MM.1S (cell line): ENCODE data around the gene EGFL8.
"Not testable (repeated sequence)": the region's sequence is repeated elsewhere in the genome, so short reads cannot be mapped to it uniquely, and the experiment has no call there.

Source experiments
- DNase-seq: peaks from one replicate; pipeline ENCODE4 v3.0.0-alpha.2; 2015
- H2AFZ ChIP-seq: fragments of 300-600 bp; sonication (generic); 2 replicates; pipeline ENCODE4 v1.6.0; 2016; ENCODE audit warnings: antibody characterized with exemption, low read length
- H3F3A ChIP-seq: fragments of 300-600 bp; sonication (generic); 2 replicates; pipeline ENCODE4 v1.6.1; 2016; ENCODE audit warnings: mild to moderate bottlenecking, antibody characterized with exemption, low read length, moderate library complexity, mixed read lengths; ENCODE audit not compliant: insufficient read depth
- H3K27ac ChIP-seq: fragments of 300-600 bp; sonication (generic); 2 replicates; pipeline ENCODE4 v1.5.1; 2016; ENCODE audit warnings: mild to moderate bottlenecking, low read length
- H3K27me3 ChIP-seq: fragments of 300-600 bp; sonication (generic); replicated peaks from 2 replicates; pipeline ENCODE4 v1.6.0; 2016; ENCODE audit warnings: low read length; ENCODE audit not compliant: insufficient read depth
- H3K36me3 ChIP-seq: fragments of 300-600 bp; sonication (generic); replicated peaks from 2 replicates; pipeline ENCODE4 v1.6.1; 2016; ENCODE audit warnings: mild to moderate bottlenecking, low read length, mixed read lengths; ENCODE audit not compliant: insufficient read depth
- H3K4me1 ChIP-seq: fragments of 300-600 bp; sonication (generic); 2 replicates; pipeline ENCODE4 v1.6.1; 2016; ENCODE audit warnings: low read length, mixed read lengths
- H3K4me2 ChIP-seq: fragments of 300-600 bp; sonication (generic); 2 replicates; pipeline ENCODE4 v1.6.0; 2016; ENCODE audit warnings: low read depth, low read length
- H3K4me3 ChIP-seq: fragments of 300-600 bp; sonication (generic); 2 replicates; pipeline ENCODE4 v1.5.1; 2016; ENCODE audit warnings: low read length, mixed read lengths
- H3K79me2 ChIP-seq: fragments of 300-600 bp; sonication (generic); 2 replicates; pipeline ENCODE4 v1.6.1; 2016; ENCODE audit warnings: mixed run types, low read length, mixed read lengths
- H3K9ac ChIP-seq: fragments of 300-600 bp; sonication (generic); 2 replicates; pipeline ENCODE4 v1.6.1; 2016; ENCODE audit warnings: low read length, mixed read lengths
- H3K9me2 ChIP-seq: fragments of 300-600 bp; sonication (generic); replicated peaks from 2 replicates; pipeline ENCODE4 v1.6.1; 2016; ENCODE audit warnings: mild to moderate bottlenecking, low read length, mixed read lengths; ENCODE audit not compliant: insufficient read depth
- H3K9me3 ChIP-seq: fragments of 300-600 bp; sonication (generic); replicated peaks from 2 replicates; pipeline ENCODE4 v1.6.1; 2016; ENCODE audit warnings: mild to moderate bottlenecking, low read length, mixed read lengths; ENCODE audit not compliant: insufficient read depth
- H4K20me1 ChIP-seq: fragments of 300-600 bp; sonication (generic); 2 replicates; pipeline ENCODE4 v1.6.1; 2016; ENCODE audit warnings: mild to moderate bottlenecking, low read length, moderate library complexity, mixed read lengths; ENCODE audit not compliant: insufficient read depth
- EZH2 ChIP-seq: fragments of 300-600 bp; sonication (generic); optimal IDR thresholded peaks from 2 replicates; pipeline ENCODE3; 2017; ENCODE audit warnings: low read depth, mild to moderate bottlenecking, antibody characterized with exemption, low read length, mixed read lengths
- EZH2phosphoT487 ChIP-seq: fragments of 300-600 bp; sonication (generic); IDR thresholded peaks from 2 replicates; pipeline ENCODE4 v1.6.1; 2018; ENCODE audit warnings: antibody characterized with exemption, low read length
- TF ChIP-seq, protein P1 (sequence below): fragments of 300-600 bp; sonication (generic); IDR thresholded peaks from 2 replicates; pipeline ENCODE4 v1.5.1; 2016; ENCODE audit warnings: antibody characterized with exemption, low read length, mixed read lengths

The EGFL8 gene

DNA sequence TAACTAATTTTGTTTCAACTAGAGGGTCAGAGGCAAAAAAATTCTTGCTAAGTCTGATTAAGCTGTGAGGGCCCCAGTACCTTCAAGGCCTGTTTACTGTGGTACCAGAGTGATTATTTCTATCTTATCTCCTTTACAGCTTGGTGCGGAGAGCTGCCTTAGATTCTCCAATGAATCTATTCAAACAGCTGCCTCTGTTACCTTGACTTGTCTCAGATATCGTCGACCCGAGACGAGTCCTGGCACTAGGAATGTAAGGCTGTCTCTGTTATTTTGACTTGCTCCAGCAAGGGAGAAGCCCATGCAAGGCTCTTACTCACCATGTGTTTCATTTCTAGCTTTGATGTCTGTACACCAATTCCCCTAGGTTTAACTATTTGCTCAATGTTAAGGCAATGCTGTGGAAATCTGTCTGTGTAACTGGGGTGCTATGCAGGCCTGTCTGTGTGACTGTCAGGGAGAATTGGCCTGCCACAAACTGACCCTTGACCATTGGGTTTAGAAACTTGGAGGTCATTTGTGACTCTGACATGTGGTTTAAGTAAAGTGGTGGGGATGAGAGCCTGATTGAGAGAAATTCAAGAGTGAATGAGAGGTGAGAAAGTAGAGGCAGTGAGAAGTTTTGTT is 23.9 kb upstream of the EGFL8 start:
- TF ChIP-seq EZH2: no peak
- TF ChIP-seq, protein P1, sequence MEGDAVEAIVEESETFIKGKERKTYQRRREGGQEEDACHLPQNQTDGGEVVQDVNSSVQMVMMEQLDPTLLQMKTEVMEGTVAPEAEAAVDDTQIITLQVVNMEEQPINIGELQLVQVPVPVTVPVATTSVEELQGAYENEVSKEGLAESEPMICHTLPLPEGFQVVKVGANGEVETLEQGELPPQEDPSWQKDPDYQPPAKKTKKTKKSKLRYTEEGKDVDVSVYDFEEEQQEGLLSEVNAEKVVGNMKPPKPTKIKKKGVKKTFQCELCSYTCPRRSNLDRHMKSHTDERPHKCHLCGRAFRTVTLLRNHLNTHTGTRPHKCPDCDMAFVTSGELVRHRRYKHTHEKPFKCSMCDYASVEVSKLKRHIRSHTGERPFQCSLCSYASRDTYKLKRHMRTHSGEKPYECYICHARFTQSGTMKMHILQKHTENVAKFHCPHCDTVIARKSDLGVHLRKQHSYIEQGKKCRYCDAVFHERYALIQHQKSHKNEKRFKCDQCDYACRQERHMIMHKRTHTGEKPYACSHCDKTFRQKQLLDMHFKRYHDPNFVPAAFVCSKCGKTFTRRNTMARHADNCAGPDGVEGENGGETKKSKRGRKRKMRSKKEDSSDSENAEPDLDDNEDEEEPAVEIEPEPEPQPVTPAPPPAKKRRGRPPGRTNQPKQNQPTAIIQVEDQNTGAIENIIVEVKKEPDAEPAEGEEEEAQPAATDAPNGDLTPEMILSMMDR: no peak
- TF ChIP-seq EZH2phosphoT487: no peak
- Histone ChIP-seq H3K79me2 (no peaks in the 10 kb centered on the region), H3K9me2 (no peaks in the 10 kb centered on the region), H3K27me3 (peaks cover 24% of the 10 kb centered on the region), H3K4me1 (no peaks in the 10 kb centered on the region), H3K9ac (no peak overlapping the region), H4K20me1 (no peaks in the 10 kb centered on the region), H3K9me3 (no peaks in the 10 kb centered on the region), H3F3A (no peaks in the 10 kb centered on the region), H3K27ac (no peak overlapping the region), H3K4me3 (no peak overlapping the region), H2AFZ (no peak overlapping the region), H3K36me3 (no peaks in the 10 kb centered on the region), H3K4me2 (no peak overlapping the region)
- no peak for DNase-seq

DNA sequence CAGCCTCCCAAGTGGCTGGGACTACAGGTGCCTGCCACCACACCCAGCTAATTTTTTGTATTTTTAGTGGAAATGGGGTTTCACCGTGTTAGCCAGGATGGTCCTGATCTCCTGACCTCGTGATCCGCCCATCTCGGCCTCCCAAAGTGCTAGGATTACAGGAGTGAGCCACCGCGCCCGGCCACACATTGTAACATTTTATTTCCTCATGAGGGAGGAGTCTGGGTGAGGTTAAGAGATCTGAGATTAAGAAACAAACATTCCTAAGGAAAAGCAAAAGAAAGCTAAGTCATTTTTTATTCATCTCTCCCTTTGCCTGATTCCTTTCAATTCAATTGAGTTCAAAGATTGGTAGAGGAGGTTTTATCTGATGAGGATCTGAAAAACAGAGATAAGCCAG is 20.2 kb upstream of the EGFL8 start:
- H2AFZ ChIP-seq, H3K4me1 ChIP-seq, H3K9me3 ChIP-seq, H3K9me2 ChIP-seq, H3K36me3 ChIP-seq, H3K4me2 ChIP-seq, DNase-seq, H4K20me1 ChIP-seq, H3K9ac ChIP-seq, H3K27ac ChIP-seq, H3F3A ChIP-seq, H3K79me2 ChIP-seq, H3K4me3 ChIP-seq: not testable (repeated sequence)
- peaks cover 53% of the 10 kb centered on the region for H3K27me3 ChIP-seq

- Histone ChIP-seq H3F3A (no peaks in the 10 kb centered on the region), H3K9me2 (no peaks in the 10 kb centered on the region), H4K20me1 (no peaks in the 10 kb centered on the region), H3K36me3 (no peaks in the 10 kb centered on the region), H3K4me1 (no peaks in the 10 kb centered on the region), H3K4me3 (no peak overlapping the region), H3K9me3 (no peaks in the 10 kb centered on the region), H3K79me2 (no peaks in the 10 kb centered on the region), H3K27me3 (peaks cover 74% of the 10 kb centered on the region), H3K9ac (no peak overlapping the region), H3K27ac (no peak overlapping the region), H2AFZ (no peak overlapping the region), H3K4me2 (no peak overlapping the region)
- TF ChIP-seq, protein P1: no peak
- no peak for TF ChIP-seq EZH2
- no peak for TF ChIP-seq EZH2phosphoT487
- no peak for DNase-seq
These were observed 18.1 kb upstream of the EGFL8 start for GRCh38 chr6:32146287-32146686.

DNA sequence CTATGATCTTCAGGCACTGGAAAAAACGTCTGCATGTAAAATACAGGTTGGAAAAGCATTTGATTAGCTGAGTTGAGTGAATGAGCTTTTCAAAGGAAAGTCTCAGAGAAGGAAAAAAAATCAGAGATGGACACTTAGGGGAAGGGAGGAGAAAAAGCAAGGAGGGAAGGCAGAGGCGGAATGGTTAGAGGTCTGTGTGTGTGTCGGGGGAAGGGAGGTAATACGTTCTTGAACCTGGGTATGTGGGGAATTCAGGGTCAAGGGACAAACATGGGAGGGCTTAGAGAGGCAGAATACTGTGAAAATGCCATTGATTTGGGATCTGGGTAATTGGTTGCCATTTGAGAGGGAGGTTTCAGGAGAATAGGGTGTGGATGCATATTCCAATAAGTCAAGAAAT is 17.7 kb upstream of the EGFL8 start:
- Histone ChIP-seq H3K36me3 (no peaks in the 10 kb centered on the region), H2AFZ (no peak overlapping the region), H3K9me3 (no peaks in the 10 kb centered on the region), H3K27ac (no peak overlapping the region), H3K4me3 (no peak overlapping the region), H3K9me2 (no peaks in the 10 kb centered on the region), H3K4me1 (no peaks in the 10 kb centered on the region), H3K27me3 (peaks cover 76% of the 10 kb centered on the region), H4K20me1 (no peaks in the 10 kb centered on the region), H3K79me2 (no peaks in the 10 kb centered on the region), H3K9ac (no peak overlapping the region), H3K4me2 (no peak overlapping the region), H3F3A (no peaks in the 10 kb centered on the region)
- TF ChIP-seq EZH2phosphoT487: no peak
- TF ChIP-seq, protein P1: no peak
- no peak for DNase-seq
